AG04450 (cell line): ENCODE results near the gene GMPPB. TPM values are rescaled to one million over a fixed set of nuclear protein-coding genes. Genes with fewer than 3 reads are reported as not detected.

ENCODE experiments used
- CTCF ChIA-PET: fragments of 300-600, 350-600 bp; formaldehyde crosslinking; extraction: SDS; loops from one replicate; lab custom pipeline; 2022; ENCODE audit warnings: antibody characterized with exemption, inconsistent platforms; lab: Charles Lee
- POLR2A ChIA-PET: fragments of 350-600 bp; formaldehyde crosslinking; extraction: SDS; loops from one replicate; lab custom pipeline; 2021; ENCODE audit warnings: antibody characterized with exemption, inconsistent platforms; lab: Yijun Ruan, JAX
- DNase-seq: peaks from one replicate; pipeline ENCODE4 v3.0.0-alpha.2; 2011; ENCODE audit warnings: low read depth, low spot score
- H3K27ac ChIP-seq: one replicate; pipeline ENCODE4 v1.5.1; 2012; ENCODE audit warnings: low read depth, low read length, control low read depth
- H3K27me3 ChIP-seq: one replicate; pipeline ENCODE4 v1.6.0; 2012; ENCODE audit warnings: low read length; ENCODE audit not compliant: control insufficient read depth, insufficient read depth
- H3K4me3 ChIP-seq: 2 replicates; pipeline ENCODE4 v1.5.1; 2011; ENCODE audit warnings: mild to moderate bottlenecking, low read depth, low read length, control low read depth
- H3K9me3 ChIP-seq: 2 replicates; pipeline ENCODE4 v1.5.1; 2012; ENCODE audit warnings: low read length; ENCODE audit not compliant: control insufficient read depth, insufficient read depth
- polyA plus RNA-seq: library from polyadenylated mRNA; depleted of rRNA; stranded (reverse); fragments of >200 nt; gene quantifications from 2 replicates; pipeline ENCODE4 v1.2.3, GENCODE V29; 2011
- TF ChIP-seq, protein P1 (sequence below): IDR thresholded peaks from 2 replicates; pipeline ENCODE4 v1.5.1; 2011; ENCODE audit warnings: low read depth, low read length, control low read depth, inconsistent platforms

The GMPPB gene
- polyA plus RNA-seq, 1 experiment, result 13.9 TPM

GRCh38 chr3:49683162-49683561 lies 40.6 kb downstream of the GMPPB start:
- Histone ChIP-seq H3K27ac (no peak overlapping the region), H3K4me3 (no peak overlapping the region), H3K9me3 (no peaks in the 10 kb centered on the region), H3K27me3 (no peaks in the 10 kb centered on the region)
- TF ChIP-seq, protein P1, sequence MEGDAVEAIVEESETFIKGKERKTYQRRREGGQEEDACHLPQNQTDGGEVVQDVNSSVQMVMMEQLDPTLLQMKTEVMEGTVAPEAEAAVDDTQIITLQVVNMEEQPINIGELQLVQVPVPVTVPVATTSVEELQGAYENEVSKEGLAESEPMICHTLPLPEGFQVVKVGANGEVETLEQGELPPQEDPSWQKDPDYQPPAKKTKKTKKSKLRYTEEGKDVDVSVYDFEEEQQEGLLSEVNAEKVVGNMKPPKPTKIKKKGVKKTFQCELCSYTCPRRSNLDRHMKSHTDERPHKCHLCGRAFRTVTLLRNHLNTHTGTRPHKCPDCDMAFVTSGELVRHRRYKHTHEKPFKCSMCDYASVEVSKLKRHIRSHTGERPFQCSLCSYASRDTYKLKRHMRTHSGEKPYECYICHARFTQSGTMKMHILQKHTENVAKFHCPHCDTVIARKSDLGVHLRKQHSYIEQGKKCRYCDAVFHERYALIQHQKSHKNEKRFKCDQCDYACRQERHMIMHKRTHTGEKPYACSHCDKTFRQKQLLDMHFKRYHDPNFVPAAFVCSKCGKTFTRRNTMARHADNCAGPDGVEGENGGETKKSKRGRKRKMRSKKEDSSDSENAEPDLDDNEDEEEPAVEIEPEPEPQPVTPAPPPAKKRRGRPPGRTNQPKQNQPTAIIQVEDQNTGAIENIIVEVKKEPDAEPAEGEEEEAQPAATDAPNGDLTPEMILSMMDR, result no peak
- POLR2A ChIA-PET, result no interaction called here
- DNase-seq, result no peak
- CTCF ChIA-PET, result no interaction called here

DNA sequence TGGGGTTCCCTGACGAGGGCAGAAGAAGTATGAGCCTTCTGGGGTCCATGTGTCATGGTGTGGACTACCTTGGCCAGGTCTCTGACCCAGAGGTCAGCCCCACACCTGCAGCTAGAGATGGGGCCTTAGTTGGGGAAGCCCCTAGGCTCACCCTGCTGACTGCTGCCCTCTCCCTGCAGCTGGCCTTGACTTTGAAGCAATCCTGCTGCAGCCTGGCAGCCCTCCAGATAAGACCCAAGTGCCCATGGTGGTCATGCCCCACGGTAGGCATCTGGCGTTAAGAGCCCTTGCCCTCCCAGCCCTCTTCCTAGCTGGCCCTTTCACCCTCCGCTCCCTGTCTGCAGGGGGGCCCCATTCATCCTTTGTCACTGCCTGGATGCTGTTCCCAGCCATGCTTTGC lies 42.2 kb downstream of the GMPPB start:
- DNase-seq, result no peak
- CTCF ChIA-PET, result no interaction called here
- TF ChIP-seq, protein P1, result no peak
- H3K9me3 ChIP-seq, result no peaks in the 10 kb centered on the region
- POLR2A ChIA-PET, result no interaction called here
- H3K27ac ChIP-seq, result no peak overlapping the region
- H3K27me3 ChIP-seq, result no peaks in the 10 kb centered on the region
- no peak overlapping the region for H3K4me3 ChIP-seq

GRCh38 chr3:49681232-49681522 lies 42.6 kb downstream of the GMPPB start:
- Histone ChIP-seq H3K27me3 (no peaks in the 10 kb centered on the region), H3K27ac (no peak overlapping the region), H3K9me3 (no peaks in the 10 kb centered on the region), H3K4me3 (no peak overlapping the region)
- POLR2A ChIA-PET, result no interaction called here
- CTCF ChIA-PET, result no interaction called here
- DNase-seq, result no peak
- TF ChIP-seq, protein P1, result no peak

GRCh38 chr3:49680493-49681231 lies 43.1 kb downstream of the GMPPB start:
- Histone ChIP-seq H3K4me3 (no peak overlapping the region), H3K27me3 (no peaks in the 10 kb centered on the region), H3K27ac (no peak overlapping the region), H3K9me3 (no peaks in the 10 kb centered on the region)
- TF ChIP-seq, protein P1, result no peak
- ChIA-PET CTCF (interaction anchor here (1.2 kb wide), 1 partner anchor 141 kb away, joined by 3 read pairs; no protein-coding TSS in a partner anchor), POLR2A (no interaction called here)
- DNase-seq, result no peak

- ChIA-PET POLR2A (no interaction called here), CTCF (no interaction called here)
- H3K4me3 ChIP-seq, result no peak overlapping the region
- H3K27ac ChIP-seq, result no peak overlapping the region
- TF ChIP-seq, protein P1, result no peak
- no peaks in the 10 kb centered on the region for H3K27me3 ChIP-seq
- H3K9me3 ChIP-seq, result peaks cover 12% of the 10 kb centered on the region
- no peak for DNase-seq
Measured at GRCh38 chr3:49675912-49676311, 47.8 kb downstream of the GMPPB start.
